Vagina (tissue), 2 donors: ENCODE data around the gene DHPS. TPM values are rescaled to one million over a fixed set of nuclear protein-coding genes. Genes with fewer than 3 reads are reported as not detected.

Experiments
- DNase-seq, 2 donors: peaks; one replicate each; pipeline ENCODE4 v3.0.0-alpha.2; 2017; ENCODE audit errors: extremely low spot score in 2 of 2
- H3K27ac ChIP-seq: fragments of 200-600 bp; sonication (generic); one replicate; pipeline ENCODE4 v1.5.1; 2019
- H3K27me3 ChIP-seq: fragments of 200-600 bp; sonication (generic); one replicate; pipeline ENCODE4 v1.5.1; 2019
- H3K36me3 ChIP-seq, 2 donors: fragments of 200-600 bp; sonication (generic); one replicate each; pipeline ENCODE4 v1.5.1; 2017 to 2019
- H3K4me1 ChIP-seq: fragments of 200-600 bp; sonication (generic); one replicate; pipeline ENCODE4 v1.5.1; 2019
- H3K4me3 ChIP-seq, 2 donors: fragments of 200-600 bp; sonication (generic); 1 replicate in 1 of 2; 2 replicates in 1 of 2; pipeline ENCODE4 v1.5.1; 2016 to 2019
- H3K9me3 ChIP-seq: fragments of 200-600 bp; sonication (generic); one replicate; pipeline ENCODE4 v1.5.1; 2019
- CTCF ChIP-seq, 3 experiments: fragments of 450-650 bp in 2 of 3; fragments of 200-600 bp in 1 of 3; sonication (generic) in 1 of 3; IDR thresholded peaks; one replicate each; pipeline ENCODE4 v1.5.1; 2017 to 2019; ENCODE audit warnings: antibody characterized with exemption in 3 of 3, mild to moderate bottlenecking in 2 of 3, moderate library complexity in 2 of 3
- POLR2A ChIP-seq, 2 donors: fragments of 450-650 bp; IDR thresholded peaks; one replicate each; pipeline ENCODE4 v1.6.1; 2017; ENCODE audit warnings: antibody characterized with exemption in 2 of 2, mild to moderate bottlenecking in 2 of 2, moderate library complexity in 2 of 2
- POLR2AphosphoS5 ChIP-seq, 2 donors: sonication (generic); formaldehyde crosslinking; IDR thresholded peaks; one replicate each; pipeline ENCODE4 v1.9.0; 2017; ENCODE audit warnings: antibody characterized with exemption in 2 of 2, mild to moderate bottlenecking in 2 of 2, low read depth in 1 of 2; ENCODE audit not compliant: insufficient read depth in 1 of 2
- intact Hi-C: fragments of 100-400 bp; cut with DNase I; formaldehyde crosslinking; loops from one replicate; pipeline ENCODE4 v1.15.1; 2023
- total RNA-seq: library from RNA; depleted of rRNA; stranded (reverse); fragments of >200 nt; gene quantifications from one replicate; pipeline ENCODE4 v1.2.3, GENCODE V29; 2016

Gene DHPS
- total RNA-seq, 1 donor from 2014 or later: 119 TPM

GRCh38 chr19:12669270-12670158 lies 12.2 kb downstream of the DHPS start:
- peaks cover 49% of the 10 kb centered on the region for H3K4me1 ChIP-seq
- peak overlapping the region; percentile 77 to 83 for H3K4me3 ChIP-seq
- TF ChIP-seq POLR2A (IDR thresholded peaks at IDR 0.05) (no peak), CTCF (IDR thresholded peaks at IDR 0.05) (peak in 1 of 3 experiments; percentile 23), POLR2AphosphoS5 (IDR thresholded peaks at IDR 0.05; ENCODE audit: insufficient read depth in 1 of 2, low read depth in 1 of 2) (peak; percentile 76 to 95)
- peak overlapping the region; percentile 96 for H3K27ac ChIP-seq
- peaks cover 0 to 18% of the 10 kb centered on the region in 2 donors for H3K36me3 ChIP-seq
- intact Hi-C loops: loop anchor here (1.0 to 10.0 kb wide), 2 partner anchors 12 to 55 kb away; partner anchors contain the start of genes DHPS, ZNF490 and ZNF791
- DNase-seq: no peak
- H3K27me3 ChIP-seq: no peaks in the 10 kb centered on the region
- no peaks in the 10 kb centered on the region for H3K9me3 ChIP-seq

GRCh38 chr19:12668932-12669269 lies 12.8 kb downstream of the DHPS start:
- no peak for DNase-seq
- peak overlapping the region; percentile 77 to 83 for H3K4me3 ChIP-seq
- peaks cover 49% of the 10 kb centered on the region for H3K4me1 ChIP-seq
- peak overlapping the region; percentile 96 for H3K27ac ChIP-seq
- intact Hi-C loops: loop anchor here (1.0 to 10.0 kb wide), 2 partner anchors 12 to 54 kb away; partner anchors contain the start of genes DHPS, ZNF490 and ZNF791
- peaks cover 0 to 14% of the 10 kb centered on the region in 2 donors for H3K36me3 ChIP-seq
- TF ChIP-seq POLR2A (IDR thresholded peaks at IDR 0.05) (no peak), POLR2AphosphoS5 (IDR thresholded peaks at IDR 0.05; ENCODE audit: insufficient read depth in 1 of 2, low read depth in 1 of 2) (no peak), CTCF (IDR thresholded peaks at IDR 0.05) (no peak)
- H3K9me3 ChIP-seq: no peaks in the 10 kb centered on the region
- no peaks in the 10 kb centered on the region for H3K27me3 ChIP-seq

GRCh38 chr19:12668346-12668745 lies 13.3 kb downstream of the DHPS start:
- Histone ChIP-seq H3K27me3 (no peaks in the 10 kb centered on the region), H3K4me3 (peak overlapping the region; percentile 77 to 83), H3K9me3 (no peaks in the 10 kb centered on the region), H3K36me3 (peaks cover 0 to 15% of the 10 kb centered on the region in 2 donors), H3K27ac (peak overlapping the region; percentile 96), H3K4me1 (peaks cover 49% of the 10 kb centered on the region)
- no peak for DNase-seq
- TF ChIP-seq POLR2AphosphoS5 (IDR thresholded peaks at IDR 0.05; ENCODE audit: insufficient read depth in 1 of 2, low read depth in 1 of 2) (no peak), CTCF (IDR thresholded peaks at IDR 0.05) (no peak), POLR2A (IDR thresholded peaks at IDR 0.05) (no peak)
- intact Hi-C loops: loop anchor here (10.0 kb wide), 1 partner anchor 54 kb away; the partner anchor contains the start of genes ZNF490 and ZNF791

- intact Hi-C loops: loop anchor here (10.0 kb wide), 1 partner anchor 53 kb away; the partner anchor contains the start of genes ZNF490 and ZNF791
- H3K4me3 ChIP-seq: peak overlapping the region in 1 of 2 donors; percentile 77
- DNase-seq: no peak
- H3K27ac ChIP-seq: no peak overlapping the region
- H3K27me3 ChIP-seq: no peaks in the 10 kb centered on the region
- peaks cover 0 to 18% of the 10 kb centered on the region in 2 donors for H3K36me3 ChIP-seq
- TF ChIP-seq POLR2A (IDR thresholded peaks at IDR 0.05): no peak
- TF ChIP-seq CTCF (IDR thresholded peaks at IDR 0.05): no peak
- no peak for TF ChIP-seq POLR2AphosphoS5 (IDR thresholded peaks at IDR 0.05; ENCODE audit: insufficient read depth in 1 of 2, low read depth in 1 of 2)
- H3K9me3 ChIP-seq: no peaks in the 10 kb centered on the region
- peaks cover 49% of the 10 kb centered on the region for H3K4me1 ChIP-seq
Measured at GRCh38 chr19:12667731-12668302, 13.9 kb downstream of the DHPS start.
